Gastroesophageal sphincter (tissue), 4 donors: ENCODE results near the gene ELMO3. TPM values are rescaled to one million over a fixed set of nuclear protein-coding genes. Genes with fewer than 3 reads are reported as not detected.

Source experiments
- ATAC-seq: fragments of 150-250 bp; one replicate; pipeline ENCODE4 v1.9.1; 2016; ENCODE audit warnings: mild to moderate bottlenecking, moderate library complexity
- H3K27ac ChIP-seq, 4 donors: fragments of 200-600 bp; sonication (generic) in 3 of 4; 1 replicate in 3 of 4; 2 replicates in 1 of 4; pipeline ENCODE4 v1.5.1; 2016 to 2019
- H3K27me3 ChIP-seq: fragments of 200-600 bp; sonication (generic); one replicate; pipeline ENCODE4 v1.5.1; 2019
- H3K36me3 ChIP-seq, 2 donors: fragments of 200-600 bp; sonication (generic); one replicate each; pipeline ENCODE4 v1.5.1; 2019; ENCODE audit warnings: control low read depth in 1 of 2
- H3K4me1 ChIP-seq, 3 donors: fragments of 200-600 bp; sonication (generic); 1 replicate in 2 of 3; 2 replicates in 1 of 3; pipeline ENCODE4 v1.5.1; 2016 to 2019; ENCODE audit warnings: control low read depth in 2 of 3
- H3K4me3 ChIP-seq, 2 donors: fragments of 200-600 bp; sonication (generic); one replicate each; pipeline ENCODE4 v1.5.1; 2019; ENCODE audit warnings: mild to moderate bottlenecking in 1 of 2, moderate library complexity in 1 of 2
- H3K9me3 ChIP-seq, 3 donors: fragments of 200-600 bp; sonication (generic); one replicate each; pipeline ENCODE4 v1.5.1; 2017 to 2019; ENCODE audit warnings: control low read depth in 2 of 3
- CTCF ChIP-seq, 4 experiments: fragments of 200-600 bp in 2 of 4; fragments of 450-650 bp in 2 of 4; sonication (generic) in 1 of 4; IDR thresholded peaks; one replicate each; pipeline ENCODE4 v1.5.1; 2017 to 2019; ENCODE audit warnings: antibody characterized with exemption in 4 of 4, mild to moderate bottlenecking in 2 of 4, moderate library complexity in 2 of 4
- EP300 ChIP-seq: sonication (generic); formaldehyde crosslinking; IDR thresholded peaks from one replicate; pipeline ENCODE4 v1.6.1; 2017; ENCODE audit warnings: antibody characterized with exemption, mild to moderate bottlenecking
- POLR2A ChIP-seq, 2 donors: fragments of 450-650 bp; IDR thresholded peaks; one replicate each; pipeline ENCODE4 v1.6.1; 2017; ENCODE audit warnings: antibody characterized with exemption in 2 of 2, mild to moderate bottlenecking in 2 of 2, moderate library complexity in 1 of 2
- POLR2AphosphoS5 ChIP-seq: sonication (generic); formaldehyde crosslinking; IDR thresholded peaks from one replicate; pipeline ENCODE4 v1.6.1; 2017; ENCODE audit warnings: antibody characterized with exemption
- WGBS, 2 donors: methylation state at CpG; one replicate each; pipeline ENCODE4 v1.1.5; 2018; ENCODE audit warnings: low coverage in 1 of 2; 5-methylcytosine and 5-hydroxymethylcytosine counted together
- total RNA-seq, 4 donors: library from RNA; depleted of rRNA; stranded (reverse); fragments of >200 nt; gene quantifications; one replicate each; pipeline ENCODE4 v1.1.0, GENCODE V29; 2016

Gene ELMO3
- total RNA-seq, 4 donors from 2014 or later = 0.15 to 3.9 (median 1.3) TPM

- TF ChIP-seq POLR2AphosphoS5 (no peak), POLR2A (IDR thresholded peaks at IDR 0.05) (no peak), EP300 (no peak), CTCF (IDR thresholded peaks at IDR 0.05) (no peak)
- 50 to 51% methylated on average over 5 to 6 of the region's 7 CpGs for WGBS, 2 donors
- Histone ChIP-seq H3K4me3 (no peak overlapping the region), H3K9me3 (no peaks in the 10 kb centered on the region), H3K27me3 (peaks cover 2% of the 10 kb centered on the region), H3K4me1 (peaks cover 0 to 55% (median 22%) of the 10 kb centered on the region in 3 donors), H3K27ac (no peak overlapping the region), H3K36me3 (no peaks in the 10 kb centered on the region)
- ATAC-seq = no peak
Measured at GRCh38 chr16:67157106-67157748, 41.7 kb upstream of the ELMO3 start.

GRCh38 chr16:67157892-67158635 is 40.9 kb upstream of the ELMO3 start:
- no peaks in the 10 kb centered on the region for H3K36me3 ChIP-seq
- H3K27me3 ChIP-seq = peaks cover 11% of the 10 kb centered on the region
- TF ChIP-seq POLR2AphosphoS5 (no peak), CTCF (IDR thresholded peaks at IDR 0.05) (no peak), EP300 (no peak), POLR2A (IDR thresholded peaks at IDR 0.05) (no peak)
- no peak overlapping the region for H3K4me3 ChIP-seq
- H3K27ac ChIP-seq = no peak overlapping the region
- no peak for ATAC-seq
- peaks cover 0 to 64% (median 28%) of the 10 kb centered on the region in 3 donors for H3K4me1 ChIP-seq
- 82 to 86% methylated on average over 2 to 6 of the region's 7 CpGs for WGBS, 2 donors
- H3K9me3 ChIP-seq = no peaks in the 10 kb centered on the region

- H3K4me1 ChIP-seq = peaks cover 0 to 72% (median 35%) of the 10 kb centered on the region in 3 donors
- H3K4me3 ChIP-seq = peak overlapping the region; percentile 83 to 95
- TF ChIP-seq POLR2A (IDR thresholded peaks at IDR 0.05) = no peak
- TF ChIP-seq CTCF (IDR thresholded peaks at IDR 0.05) = no peak
- TF ChIP-seq POLR2AphosphoS5 = no peak
- TF ChIP-seq EP300 = no peak
- peaks cover 19% of the 10 kb centered on the region for H3K27me3 ChIP-seq
- H3K27ac ChIP-seq = peak overlapping the region in 3 of 4 donors; percentile 86 to 97 (median 87)
- no peaks in the 10 kb centered on the region for H3K9me3 ChIP-seq
- WGBS, 2 donors = 14 to 30% methylated on average over 6 to 7 of the region's 34 CpGs
- no peak for ATAC-seq
- H3K36me3 ChIP-seq = no peaks in the 10 kb centered on the region
Measured at GRCh38 chr16:67158637-67159600, 40.0 kb upstream of the ELMO3 start.

GRCh38 chr16:67161595-67162058 is 37.3 kb upstream of the ELMO3 start:
- Histone ChIP-seq H3K27me3 (peaks cover 38% of the 10 kb centered on the region), H3K4me3 (peak overlapping the region in 1 of 2 donors; percentile 95), H3K36me3 (peaks cover 0 to 3% of the 10 kb centered on the region in 2 donors), H3K27ac (peak overlapping the region in 3 of 4 donors; percentile 46 to 97 (median 86)), H3K9me3 (no peaks in the 10 kb centered on the region), H3K4me1 (peaks cover 0 to 82% (median 37%) of the 10 kb centered on the region in 3 donors)
- 10 to 36% methylated on average over 4 to 9 of the region's 25 CpGs for WGBS, 2 donors
- ATAC-seq = no peak
- no peak for TF ChIP-seq POLR2AphosphoS5
- TF ChIP-seq CTCF (IDR thresholded peaks at IDR 0.05) = no peak
